Measurements from ENCODE around the gene UBAP1L.

Gene UBAP1L

DNA sequence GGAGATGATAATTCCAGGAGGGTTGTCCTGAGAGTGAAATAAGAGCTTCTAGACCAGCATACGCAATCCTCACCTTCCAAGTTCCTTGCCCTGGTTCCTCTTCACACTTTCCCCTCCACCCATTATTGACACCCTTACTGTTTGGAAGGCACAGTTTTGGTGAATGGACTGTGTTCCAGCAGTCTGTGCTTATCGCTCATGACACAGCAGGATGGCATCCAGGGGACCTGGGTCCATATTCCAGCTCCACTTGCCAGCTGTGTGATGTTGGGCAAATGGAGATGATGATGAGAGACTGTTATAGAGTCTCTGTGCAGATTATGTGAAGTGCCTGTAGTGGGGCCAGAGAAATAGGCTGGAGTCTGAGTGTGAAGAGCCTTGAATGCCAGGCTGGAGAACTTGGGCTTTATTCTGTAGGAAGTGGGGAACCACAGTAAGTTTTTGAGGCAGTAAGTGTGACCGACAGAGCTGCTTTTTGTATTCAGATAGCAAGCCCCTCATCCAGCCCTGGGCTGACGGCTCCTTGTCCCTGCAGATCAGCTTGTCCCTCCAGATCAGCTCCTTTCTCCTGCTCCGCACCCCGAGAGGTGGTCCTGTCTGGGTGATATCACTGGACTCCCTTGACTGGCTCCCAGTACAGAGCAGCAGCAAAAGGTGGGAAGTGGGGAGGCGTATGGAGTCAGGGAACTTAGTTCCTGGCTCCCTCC lies 30.3 kb downstream of the UBAP1L start:
- no peaks in the 10 kb centered on the region for H3K9me3 ChIP-seq (ENCODE audit: insufficient read depth, low read length)
- H2AFZ ChIP-seq (ENCODE audit: low read depth, low read length) = no peak overlapping the region
- no peaks in the 10 kb centered on the region for H3K79me2 ChIP-seq (ENCODE audit: low read length)
- no peak overlapping the region for H3K4me3 ChIP-seq (ENCODE audit: low read length)
- no peaks in the 10 kb centered on the region for H3K36me3 ChIP-seq (replicated peaks; ENCODE audit: low read depth, low read length)
- peaks cover 44% of the 10 kb centered on the region for H3K27me3 ChIP-seq (ENCODE audit: low read depth, low read length)
- no peak overlapping the region for H3K27ac ChIP-seq (ENCODE audit: low read length)
- no peak overlapping the region for H3K9ac ChIP-seq (ENCODE audit: low read length)
- H3K4me2 ChIP-seq (ENCODE audit: low read length) = no peak overlapping the region
- H3K4me1 ChIP-seq (ENCODE audit: low read length) = no peaks in the 10 kb centered on the region
- no peak for TF ChIP-seq EZH2phosphoT487 (IDR thresholded peaks at IDR 0.05; ENCODE audit: low read depth)
- TF ChIP-seq, protein P1, sequence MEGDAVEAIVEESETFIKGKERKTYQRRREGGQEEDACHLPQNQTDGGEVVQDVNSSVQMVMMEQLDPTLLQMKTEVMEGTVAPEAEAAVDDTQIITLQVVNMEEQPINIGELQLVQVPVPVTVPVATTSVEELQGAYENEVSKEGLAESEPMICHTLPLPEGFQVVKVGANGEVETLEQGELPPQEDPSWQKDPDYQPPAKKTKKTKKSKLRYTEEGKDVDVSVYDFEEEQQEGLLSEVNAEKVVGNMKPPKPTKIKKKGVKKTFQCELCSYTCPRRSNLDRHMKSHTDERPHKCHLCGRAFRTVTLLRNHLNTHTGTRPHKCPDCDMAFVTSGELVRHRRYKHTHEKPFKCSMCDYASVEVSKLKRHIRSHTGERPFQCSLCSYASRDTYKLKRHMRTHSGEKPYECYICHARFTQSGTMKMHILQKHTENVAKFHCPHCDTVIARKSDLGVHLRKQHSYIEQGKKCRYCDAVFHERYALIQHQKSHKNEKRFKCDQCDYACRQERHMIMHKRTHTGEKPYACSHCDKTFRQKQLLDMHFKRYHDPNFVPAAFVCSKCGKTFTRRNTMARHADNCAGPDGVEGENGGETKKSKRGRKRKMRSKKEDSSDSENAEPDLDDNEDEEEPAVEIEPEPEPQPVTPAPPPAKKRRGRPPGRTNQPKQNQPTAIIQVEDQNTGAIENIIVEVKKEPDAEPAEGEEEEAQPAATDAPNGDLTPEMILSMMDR (IDR thresholded peaks at IDR 0.05; ENCODE audit: low read depth, low read length) = no peak
- H4K20me1 ChIP-seq (ENCODE audit: insufficient read depth, low read length) = no peaks in the 10 kb centered on the region

DNA sequence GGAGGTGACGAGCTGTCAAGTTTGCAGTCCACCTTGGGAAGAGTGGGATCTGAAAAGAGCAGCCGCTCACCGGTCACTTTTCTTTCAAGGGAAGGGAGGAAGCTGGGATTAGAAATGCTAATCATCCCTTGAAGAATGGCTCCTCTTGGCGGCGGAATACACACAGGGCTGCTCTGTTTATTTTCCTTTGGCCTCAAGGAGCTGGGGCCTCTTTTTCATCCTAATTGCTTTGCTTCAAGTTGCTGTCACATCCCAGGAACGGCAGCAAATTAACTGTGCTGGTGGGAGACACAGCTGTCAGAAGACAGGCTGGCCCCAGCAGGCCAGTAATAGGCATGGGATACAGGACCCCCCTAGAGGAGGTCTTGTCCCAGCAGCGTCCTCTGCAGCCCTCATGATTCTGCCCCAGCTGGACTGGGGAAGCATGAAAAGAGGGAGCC lies 31.7 kb downstream of the UBAP1L start:
- H4K20me1 ChIP-seq (ENCODE audit: insufficient read depth, low read length) = no peaks in the 10 kb centered on the region
- no peaks in the 10 kb centered on the region for H3K79me2 ChIP-seq (ENCODE audit: low read length)
- H3K4me3 ChIP-seq (ENCODE audit: low read length) = no peak overlapping the region
- H3K36me3 ChIP-seq (replicated peaks; ENCODE audit: low read depth, low read length) = no peaks in the 10 kb centered on the region
- no peak overlapping the region for H3K27ac ChIP-seq (ENCODE audit: low read length)
- TF ChIP-seq, protein P1 (IDR thresholded peaks at IDR 0.05; ENCODE audit: low read depth, low read length) = no peak
- no peak for TF ChIP-seq EZH2phosphoT487 (IDR thresholded peaks at IDR 0.05; ENCODE audit: low read depth)
- H3K4me2 ChIP-seq (ENCODE audit: low read length) = no peak overlapping the region
- no peaks in the 10 kb centered on the region for H3K4me1 ChIP-seq (ENCODE audit: low read length)
- H3K9ac ChIP-seq (ENCODE audit: low read length) = no peak overlapping the region
- no peaks in the 10 kb centered on the region for H3K9me3 ChIP-seq (ENCODE audit: insufficient read depth, low read length)
- H3K27me3 ChIP-seq (ENCODE audit: low read depth, low read length) = peaks cover 46% of the 10 kb centered on the region
- H2AFZ ChIP-seq (ENCODE audit: low read depth, low read length) = no peak overlapping the region

DNA sequence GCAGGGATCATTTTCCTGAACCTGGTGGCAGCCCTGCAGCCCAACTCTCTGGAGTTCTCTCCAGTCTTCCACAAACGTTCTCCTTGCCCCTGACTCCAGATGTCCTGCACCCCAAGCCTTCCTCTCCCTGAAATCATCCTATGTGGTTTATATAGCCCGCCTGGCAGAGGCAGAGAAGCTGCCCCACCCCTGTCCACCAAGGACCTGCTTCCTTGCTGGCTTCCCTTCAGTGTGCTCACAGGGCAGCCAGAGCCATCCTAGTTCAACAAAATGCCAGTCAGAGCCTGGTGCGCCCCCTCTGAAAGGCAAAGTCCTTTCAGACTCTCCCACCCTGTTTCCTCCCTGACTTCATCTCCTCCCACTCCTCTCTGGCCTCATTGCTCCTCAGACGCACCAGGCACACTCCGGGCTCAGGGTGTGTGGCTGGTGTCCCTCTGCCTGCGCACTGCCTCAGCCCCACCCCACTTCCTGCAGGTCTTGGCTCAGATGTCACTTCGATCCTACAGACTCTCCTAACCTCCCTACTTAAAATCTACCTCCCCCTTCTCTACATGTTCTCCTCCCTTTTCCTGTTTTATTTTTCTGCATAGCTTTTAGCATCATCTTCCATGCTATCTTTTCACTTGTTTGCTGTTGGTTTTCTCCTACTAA lies 32.6 kb downstream of the UBAP1L start:
- Histone ChIP-seq H3K79me2 (ENCODE audit: low read length) (no peaks in the 10 kb centered on the region), H2AFZ (ENCODE audit: low read depth, low read length) (no peak overlapping the region), H3K4me2 (ENCODE audit: low read length) (no peak overlapping the region), H3K9me3 (ENCODE audit: insufficient read depth, low read length) (no peaks in the 10 kb centered on the region), H3K36me3 (replicated peaks; ENCODE audit: low read depth, low read length) (no peaks in the 10 kb centered on the region), H3K27me3 (ENCODE audit: low read depth, low read length) (peaks cover 46% of the 10 kb centered on the region), H3K9ac (ENCODE audit: low read length) (no peak overlapping the region), H3K4me1 (ENCODE audit: low read length) (no peaks in the 10 kb centered on the region), H4K20me1 (ENCODE audit: insufficient read depth, low read length) (no peaks in the 10 kb centered on the region), H3K27ac (ENCODE audit: low read length) (no peak overlapping the region), H3K4me3 (ENCODE audit: low read length) (no peak overlapping the region)
- no peak for TF ChIP-seq EZH2phosphoT487 (IDR thresholded peaks at IDR 0.05; ENCODE audit: low read depth)
- TF ChIP-seq, protein P1 (IDR thresholded peaks at IDR 0.05; ENCODE audit: low read depth, low read length) = no peak

DNA sequence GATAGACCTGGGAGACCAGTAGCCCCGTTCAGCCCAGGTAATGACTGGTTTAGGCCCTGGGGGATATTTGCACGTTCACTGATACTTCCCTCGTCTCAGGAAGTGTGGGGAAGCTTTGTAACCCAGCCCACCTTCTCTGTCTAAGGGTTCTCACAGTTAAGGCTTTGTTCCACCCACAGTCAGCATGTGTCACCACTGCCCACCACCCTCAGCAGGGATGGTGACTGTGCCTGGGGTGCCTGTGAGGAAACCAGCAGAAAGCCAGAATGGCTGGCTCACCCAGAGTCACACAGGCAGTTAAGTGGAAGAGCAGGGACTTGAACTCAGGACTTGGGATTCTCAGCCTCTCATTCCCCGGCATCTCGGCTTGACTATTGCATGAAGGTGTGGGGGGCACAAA lies 33.2 kb downstream of the UBAP1L start:
- no peak overlapping the region for H3K4me3 ChIP-seq (ENCODE audit: low read length)
- no peak overlapping the region for H3K27ac ChIP-seq (ENCODE audit: low read length)
- no peak overlapping the region for H2AFZ ChIP-seq (ENCODE audit: low read depth, low read length)
- no peaks in the 10 kb centered on the region for H3K36me3 ChIP-seq (replicated peaks; ENCODE audit: low read depth, low read length)
- no peak overlapping the region for H3K4me2 ChIP-seq (ENCODE audit: low read length)
- no peaks in the 10 kb centered on the region for H4K20me1 ChIP-seq (ENCODE audit: insufficient read depth, low read length)
- no peaks in the 10 kb centered on the region for H3K9me3 ChIP-seq (ENCODE audit: insufficient read depth, low read length)
- no peak overlapping the region for H3K9ac ChIP-seq (ENCODE audit: low read length)
- H3K4me1 ChIP-seq (ENCODE audit: low read length) = no peaks in the 10 kb centered on the region
- TF ChIP-seq, protein P1 (IDR thresholded peaks at IDR 0.05; ENCODE audit: low read depth, low read length) = no peak
- no peak for TF ChIP-seq EZH2phosphoT487 (IDR thresholded peaks at IDR 0.05; ENCODE audit: low read depth)
- no peaks in the 10 kb centered on the region for H3K79me2 ChIP-seq (ENCODE audit: low read length)
- peaks cover 46% of the 10 kb centered on the region for H3K27me3 ChIP-seq (ENCODE audit: low read depth, low read length)
